ENCODE results near the gene RBM42. TPM values are rescaled to one million over a fixed set of nuclear protein-coding genes. Genes with fewer than 3 reads are reported as not detected.
"Not testable (repeated sequence)": the region's sequence is repeated elsewhere in the genome, so short reads cannot be mapped to it uniquely, and the experiment has no call there.

The RBM42 gene, protein sequence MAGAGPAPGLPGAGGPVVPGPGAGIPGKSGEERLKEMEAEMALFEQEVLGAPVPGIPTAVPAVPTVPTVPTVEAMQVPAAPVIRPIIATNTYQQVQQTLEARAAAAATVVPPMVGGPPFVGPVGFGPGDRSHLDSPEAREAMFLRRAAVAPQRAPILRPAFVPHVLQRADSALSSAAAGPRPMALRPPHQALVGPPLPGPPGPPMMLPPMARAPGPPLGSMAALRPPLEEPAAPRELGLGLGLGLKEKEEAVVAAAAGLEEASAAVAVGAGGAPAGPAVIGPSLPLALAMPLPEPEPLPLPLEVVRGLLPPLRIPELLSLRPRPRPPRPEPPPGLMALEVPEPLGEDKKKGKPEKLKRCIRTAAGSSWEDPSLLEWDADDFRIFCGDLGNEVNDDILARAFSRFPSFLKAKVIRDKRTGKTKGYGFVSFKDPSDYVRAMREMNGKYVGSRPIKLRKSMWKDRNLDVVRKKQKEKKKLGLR
- total RNA-seq (ENCODE audit: low replicate concordance), result 43.0 and 65.2 TPM in 2 replicates

DNA sequence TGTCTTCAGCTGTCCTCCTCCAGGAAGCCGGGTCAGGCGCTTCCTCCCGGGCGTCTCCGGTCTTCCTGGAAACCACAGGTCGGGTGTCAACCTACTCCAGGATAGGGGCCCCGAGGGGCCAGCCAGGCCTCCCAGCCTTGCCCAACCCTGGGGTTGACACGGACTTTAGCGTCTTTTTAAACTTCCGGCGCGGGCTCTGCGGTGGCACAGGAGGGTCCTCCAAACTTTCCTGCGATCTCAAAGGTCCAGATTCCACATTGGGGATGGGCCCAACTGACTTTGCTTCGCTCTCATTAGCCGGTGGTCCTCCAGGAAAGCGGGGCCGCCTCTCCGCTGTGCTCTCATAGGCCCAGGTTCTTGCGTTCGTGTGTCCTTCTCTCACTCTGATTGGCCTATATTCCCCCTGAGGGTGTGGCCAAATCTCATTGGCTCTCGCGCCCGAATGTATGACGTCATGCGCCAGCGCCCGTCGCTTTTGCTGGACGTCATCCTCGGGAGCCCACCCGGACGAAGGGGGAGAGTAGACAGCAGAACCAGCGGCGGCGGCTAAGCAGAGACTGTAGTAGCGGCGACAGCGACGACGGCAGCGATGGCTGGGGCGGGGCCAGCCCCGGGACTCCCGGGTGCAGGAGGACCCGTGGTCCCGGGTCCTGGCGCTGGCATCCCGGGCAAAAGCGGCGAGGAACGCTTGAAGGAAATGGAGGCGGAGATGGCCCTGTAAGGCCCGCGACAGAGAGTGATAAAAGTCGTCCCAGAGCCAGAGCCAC is at the start of gene RBM42:
Gene RBM42, plus strand, starts transcription at position 472 of the 767 bp plus-strand sequence. Its CDS starts 118 bp downstream, at position 590.
- TF ChIP-seq CTCF (IDR thresholded peaks at IDR 0.05; ENCODE audit: insufficient read depth, low read length), result no peak
- H3K4me3 ChIP-seq (ENCODE audit: low read depth, low read length), result peak within 1 kb of the TSS; percentile 98
- DNase-seq (ENCODE audit: low read depth), result peak; percentile 99

GRCh38 chr19:35582760-35583159 is 46.1 kb upstream of the RBM42 start:
- no peak for TF ChIP-seq CTCF (IDR thresholded peaks at IDR 0.05; ENCODE audit: insufficient read depth, low read length)
- H3K4me3 ChIP-seq (ENCODE audit: low read depth, low read length), result no peak overlapping the region
- DNase-seq (ENCODE audit: low read depth), result no peak

DNA sequence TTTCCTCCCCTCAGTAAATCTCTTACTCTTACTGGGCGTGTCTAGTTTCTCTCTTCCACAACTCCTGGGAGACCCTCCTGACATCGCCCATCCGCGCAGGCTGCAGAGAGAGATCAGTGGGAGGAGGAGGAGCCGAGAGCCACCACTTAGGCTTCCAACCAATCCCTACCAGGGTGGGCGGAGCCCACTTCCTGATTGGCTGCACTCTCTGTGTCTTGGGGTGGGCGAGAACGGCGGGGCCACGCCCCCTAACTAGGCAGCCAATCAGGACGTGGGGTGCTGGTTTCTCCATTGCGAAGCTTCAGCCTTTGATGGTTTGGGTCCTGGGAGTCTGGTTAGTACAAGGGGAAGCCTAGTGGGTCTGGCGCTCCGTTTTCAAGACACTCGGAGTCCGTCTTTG is 43.0 kb upstream of the RBM42 start, which contains the start of gene PMIS2:
Gene PMIS2, plus strand, starts transcription at position 326 of the 400 bp plus-strand sequence. CDS start 87 bp downstream, outside the sequence.
- no peak for TF ChIP-seq CTCF (IDR thresholded peaks at IDR 0.05; ENCODE audit: insufficient read depth, low read length)
- H3K4me3 ChIP-seq (ENCODE audit: low read depth, low read length), result no peak within 1 kb of the TSS
- no peak for DNase-seq (ENCODE audit: low read depth)

DNA sequence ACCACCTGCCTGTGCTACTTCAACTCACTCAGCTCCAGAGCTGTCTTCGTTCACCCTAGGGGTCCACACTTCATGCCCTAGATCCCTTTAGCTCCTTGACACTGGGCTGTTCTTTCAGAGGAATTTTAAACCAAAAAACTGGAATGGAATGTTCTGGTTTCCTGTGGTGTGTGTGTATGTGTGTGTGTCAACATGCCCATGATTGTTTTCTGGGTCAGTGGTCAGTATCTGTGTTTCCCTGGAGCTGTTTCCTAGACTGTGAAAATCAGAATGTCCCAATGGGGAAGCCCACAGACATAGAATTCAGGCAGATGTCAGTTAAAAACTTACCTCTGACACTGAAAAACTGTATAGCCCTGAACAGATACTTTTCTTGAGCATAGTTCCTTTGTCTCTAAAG is 41.5 kb upstream of the RBM42 start:
- peak; percentile 2 for DNase-seq (ENCODE audit: low read depth)

GRCh38 chr19:35590875-35591274 is 38.0 kb upstream of the RBM42 start:
- DNase-seq (ENCODE audit: low read depth), result no peak
- TF ChIP-seq CTCF (IDR thresholded peaks at IDR 0.05; ENCODE audit: insufficient read depth, low read length), result no peak
- H3K4me3 ChIP-seq (ENCODE audit: low read depth, low read length), result no peak overlapping the region

More for the DNA sequence above, 41.5 kb upstream of the RBM42 start:
- TF ChIP-seq CTCF (IDR thresholded peaks at IDR 0.05; ENCODE audit: insufficient read depth, low read length), result no peak
- H3K4me3 ChIP-seq (ENCODE audit: low read depth, low read length), result no peak overlapping the region

DNA sequence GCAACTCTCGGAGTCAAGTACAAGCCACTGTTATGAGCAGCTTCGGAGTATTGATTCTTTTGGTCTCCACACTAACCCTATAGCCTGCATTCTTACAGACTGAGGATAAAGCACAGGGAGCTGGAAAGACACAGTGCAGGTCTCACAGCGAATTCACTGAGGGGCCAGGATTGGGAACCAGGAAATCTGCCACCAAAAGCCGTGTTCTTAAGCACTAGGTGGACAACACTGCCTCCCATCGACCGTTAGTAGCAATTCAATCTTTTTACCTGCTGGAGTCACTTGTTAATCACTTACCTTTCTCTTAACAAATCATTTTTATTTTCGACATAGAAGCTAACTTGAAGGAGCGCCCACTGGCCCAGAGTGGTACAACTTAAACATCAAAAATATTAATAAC is 36.6 kb upstream of the RBM42 start:
- DNase-seq (ENCODE audit: low read depth), result peak; percentile 65
- H3K4me3 ChIP-seq (ENCODE audit: low read depth, low read length), result no peak overlapping the region
- TF ChIP-seq CTCF (IDR thresholded peaks at IDR 0.05; ENCODE audit: insufficient read depth, low read length), result peak; percentile 59

- not testable (repeated sequence) for H3K4me3 ChIP-seq (ENCODE audit: low read depth, low read length); DNase-seq (ENCODE audit: low read depth)
Measured at GRCh38 chr19:35595026-35595425, 33.8 kb upstream of the RBM42 start.

Data from fibroblast of the aortic adventitia (primary cell).